CD14-positive monocyte (primary cell): ENCODE data around the gene IFNB1. TPM values are rescaled to one million over a fixed set of nuclear protein-coding genes. Genes with fewer than 3 reads are reported as not detected.

ENCODE experiments used
- DNase-seq, 3 donors: peaks; one replicate each; pipeline ENCODE4 v3.0.0-alpha.2; 2011 to 2022
- H2AFZ ChIP-seq: 2 replicates; pipeline ENCODE4 v1.6.0; 2012; ENCODE audit warnings: mild to moderate bottlenecking, low read depth, low read length, inconsistent platforms; ENCODE audit not compliant: insufficient read depth, poor library complexity, severe bottlenecking
- H3K27ac ChIP-seq, 2 donors: 1 replicate in 1 of 2; 2 replicates in 1 of 2; pipeline ENCODE4 v1.5.1; 2012 to 2013; ENCODE audit warnings: low read length in 2 of 2, control low read depth in 1 of 2, inconsistent platforms in 1 of 2, low read depth in 1 of 2, mild to moderate bottlenecking in 1 of 2
- H3K27me3 ChIP-seq, 2 donors: one replicate each; pipeline versions ENCODE4 v1.6.0 to v1.6.1; 2011 to 2013; ENCODE audit warnings: low read length in 2 of 2; ENCODE audit not compliant: control insufficient read depth in 2 of 2, insufficient read depth in 2 of 2
- H3K36me3 ChIP-seq, 2 donors: replicated peaks in 1 of 2; 1 replicate in 1 of 2; 2 replicates in 1 of 2; pipeline versions ENCODE4 v1.5.1 to v1.6.1; 2012 to 2013; ENCODE audit warnings: low read length in 2 of 2, control low read depth in 1 of 2, inconsistent platforms in 1 of 2, mild to moderate bottlenecking in 1 of 2; ENCODE audit not compliant: insufficient read depth in 2 of 2, control insufficient read depth in 1 of 2
- H3K4me1 ChIP-seq, 2 donors: 1 replicate in 1 of 2; 2 replicates in 1 of 2; pipeline versions ENCODE4 v1.5.1 to v1.6.1; 2012 to 2013; ENCODE audit warnings: low read length in 2 of 2, control low read depth in 1 of 2, inconsistent platforms in 1 of 2, mild to moderate bottlenecking in 1 of 2, moderate library complexity in 1 of 2; ENCODE audit not compliant: insufficient read depth in 2 of 2, control insufficient read depth in 1 of 2
- H3K4me2 ChIP-seq: replicated peaks from 2 replicates; pipeline ENCODE3; 2012; ENCODE audit warnings: low read length, moderate library complexity, mild to moderate bottlenecking; ENCODE audit not compliant: poor library complexity, severe bottlenecking; ENCODE audit errors: extremely low read depth
- H3K4me3 ChIP-seq, 3 experiments: fragments of 200-600 bp in 1 of 3; sonication (generic) in 1 of 3; replicated peaks in 1 of 3; 1 replicate in 2 of 3; 2 replicates in 1 of 3; pipeline ENCODE4 v1.5.1; 2011 to 2013; ENCODE audit warnings: low read length in 3 of 3, mild to moderate bottlenecking in 3 of 3, control low read depth in 2 of 3, low read depth in 2 of 3, inconsistent platforms in 1 of 3, moderate library complexity in 1 of 3
- H3K79me2 ChIP-seq: 2 replicates; pipeline ENCODE4 v1.6.0; 2012; ENCODE audit warnings: mild to moderate bottlenecking, control low read depth, inconsistent platforms, low read length, moderate library complexity; ENCODE audit not compliant: insufficient read depth
- H3K9ac ChIP-seq: 2 replicates; pipeline ENCODE4 v1.6.0; 2017; ENCODE audit warnings: low read length, mild to moderate bottlenecking; ENCODE audit not compliant: insufficient read depth, poor library complexity, severe bottlenecking
- H3K9me3 ChIP-seq, 2 donors: replicated peaks in 1 of 2; 1 replicate in 1 of 2; 2 replicates in 1 of 2; pipeline versions ENCODE4 v1.5.1 to v1.6.1; 2012 to 2013; ENCODE audit warnings: low read length in 2 of 2, control low read depth in 1 of 2; ENCODE audit not compliant: control insufficient read depth in 1 of 2, insufficient read depth in 1 of 2
- H4K20me1 ChIP-seq: 2 replicates; pipeline ENCODE4 v1.6.0; 2012; ENCODE audit warnings: mild to moderate bottlenecking, low read length, control low read depth, moderate library complexity; ENCODE audit not compliant: insufficient read depth
- H3K27ac Mint-ChIP-seq, 7 donors: one replicate each; pipeline ENCODE4 v1.8.0; 2020; ENCODE audit warnings: mild to moderate bottlenecking in 7 of 7, mixed read lengths in 7 of 7, moderate library complexity in 6 of 7, inconsistent platforms in 2 of 7
- H3K27me3 Mint-ChIP-seq, 3 donors: one replicate each; pipeline ENCODE4 v1.8.0; 2021 to 2022; ENCODE audit warnings: low read depth in 3 of 3, mild to moderate bottlenecking in 3 of 3, mixed read lengths in 3 of 3, moderate library complexity in 3 of 3, inconsistent platforms in 1 of 3
- H3K36me3 Mint-ChIP-seq, 2 donors: one replicate each; pipeline ENCODE4 v1.8.0; 2020; ENCODE audit warnings: mixed read lengths in 2 of 2, inconsistent platforms in 1 of 2, mild to moderate bottlenecking in 1 of 2
- H3K4me1 Mint-ChIP-seq: one replicate; pipeline ENCODE4 v1.8.0; 2020; ENCODE audit warnings: mild to moderate bottlenecking, mixed read lengths
- H3K4me3 Mint-ChIP-seq, 2 donors: one replicate each; pipeline ENCODE4 v1.8.0; 2020; ENCODE audit warnings: mild to moderate bottlenecking in 2 of 2, mixed read lengths in 2 of 2, moderate library complexity in 1 of 2
- H3K9me3 Mint-ChIP-seq, 7 donors: one replicate each; pipeline ENCODE4 v1.8.0; 2020 to 2022; ENCODE audit warnings: mixed read lengths in 7 of 7, mild to moderate bottlenecking in 6 of 7, moderate library complexity in 6 of 7, inconsistent platforms in 2 of 7
- WGBS: methylation state at CpG from one replicate; pipeline ENCODE4 v1.1.5; 2013; ENCODE audit warnings: missing lambda C conversion rate; ENCODE audit not compliant: insufficient coverage; 5-methylcytosine and 5-hydroxymethylcytosine counted together
- intact Hi-C, 2 donors: fragments of 100-400 bp; cut with micrococcal nuclease; formaldehyde crosslinking; loops; one replicate each; pipeline versions ENCODE4 v1.15.0 to v1.15.1; 2023
- polyA plus RNA-seq, 3 donors: library from polyadenylated mRNA; depleted of rRNA in 1 of 3; unstranded in 2 of 3; stranded (reverse) in 1 of 3; fragments of 300-500 nt in 2 of 3; fragments of >200 nt in 1 of 3; fragmentation: Illumina TruSeq in 2 of 3; gene quantifications; 1 replicate in 2 of 3; 2 replicates in 1 of 3; pipeline ENCODE4 v1.2.3, GENCODE V29; 2012 to 2021
- TF ChIP-seq, protein P1 (sequence below): fragments of 200-600 bp; IDR thresholded peaks from one replicate; pipeline ENCODE4 v1.8.0; 2022; ENCODE audit warnings: antibody characterized with exemption, mild to moderate bottlenecking

Gene IFNB1
- polyA plus RNA-seq, 3 donors = not detected

DNA sequence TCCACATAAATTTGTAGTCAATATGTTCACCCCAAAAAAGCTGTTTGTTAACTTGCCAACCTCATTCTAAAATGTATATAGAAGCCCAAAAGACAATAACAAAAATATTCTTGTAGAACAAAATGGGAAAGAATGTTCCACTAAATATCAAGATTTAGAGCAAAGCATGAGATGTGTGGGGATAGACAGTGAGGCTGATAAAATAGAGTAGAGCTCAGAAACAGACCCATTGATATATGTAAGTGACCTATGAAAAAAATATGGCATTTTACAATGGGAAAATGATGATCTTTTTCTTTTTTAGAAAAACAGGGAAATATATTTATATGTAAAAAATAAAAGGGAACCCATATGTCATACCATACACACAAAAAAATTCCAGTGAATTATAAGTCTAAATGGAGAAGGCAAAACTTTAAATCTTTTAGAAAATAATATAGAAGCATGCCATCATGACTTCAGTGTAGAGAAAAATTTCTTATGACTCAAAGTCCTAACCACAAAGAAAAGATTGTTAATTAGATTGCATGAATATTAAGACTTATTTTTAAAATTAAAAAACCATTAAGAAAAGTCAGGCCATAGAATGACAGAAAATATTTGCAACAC lies 6.6 kb upstream of the IFNB1 start:
- intact Hi-C loops = no loop called here
- Mint-ChIP-seq H3K27ac (no peak overlapping the region), H3K27me3 (no peaks in the 10 kb centered on the region), H3K4me1 (peaks cover 18% of the 10 kb centered on the region), H3K9me3 (peaks cover 0 to 13% (median 10%) of the 10 kb centered on the region in 7 donors), H3K36me3 (no peaks in the 10 kb centered on the region), H3K4me3 (no peak overlapping the region)
- no peak for DNase-seq
- TF ChIP-seq, protein P1, sequence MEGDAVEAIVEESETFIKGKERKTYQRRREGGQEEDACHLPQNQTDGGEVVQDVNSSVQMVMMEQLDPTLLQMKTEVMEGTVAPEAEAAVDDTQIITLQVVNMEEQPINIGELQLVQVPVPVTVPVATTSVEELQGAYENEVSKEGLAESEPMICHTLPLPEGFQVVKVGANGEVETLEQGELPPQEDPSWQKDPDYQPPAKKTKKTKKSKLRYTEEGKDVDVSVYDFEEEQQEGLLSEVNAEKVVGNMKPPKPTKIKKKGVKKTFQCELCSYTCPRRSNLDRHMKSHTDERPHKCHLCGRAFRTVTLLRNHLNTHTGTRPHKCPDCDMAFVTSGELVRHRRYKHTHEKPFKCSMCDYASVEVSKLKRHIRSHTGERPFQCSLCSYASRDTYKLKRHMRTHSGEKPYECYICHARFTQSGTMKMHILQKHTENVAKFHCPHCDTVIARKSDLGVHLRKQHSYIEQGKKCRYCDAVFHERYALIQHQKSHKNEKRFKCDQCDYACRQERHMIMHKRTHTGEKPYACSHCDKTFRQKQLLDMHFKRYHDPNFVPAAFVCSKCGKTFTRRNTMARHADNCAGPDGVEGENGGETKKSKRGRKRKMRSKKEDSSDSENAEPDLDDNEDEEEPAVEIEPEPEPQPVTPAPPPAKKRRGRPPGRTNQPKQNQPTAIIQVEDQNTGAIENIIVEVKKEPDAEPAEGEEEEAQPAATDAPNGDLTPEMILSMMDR = no peak
- Histone ChIP-seq H4K20me1 (no peaks in the 10 kb centered on the region), H3K9me3 (peaks cover 8 to 13% of the 10 kb centered on the region in 2 donors), H3K36me3 (no peaks in the 10 kb centered on the region), H3K4me3 (no peak overlapping the region), H3K79me2 (no peaks in the 10 kb centered on the region), H3K27ac (no peak overlapping the region), H2AFZ (no peak overlapping the region), H3K27me3 (no peaks in the 10 kb centered on the region), H3K9ac (no peak overlapping the region), H3K4me2 (no peak overlapping the region), H3K4me1 (peaks cover 10 to 13% of the 10 kb centered on the region in 2 donors)

DNA sequence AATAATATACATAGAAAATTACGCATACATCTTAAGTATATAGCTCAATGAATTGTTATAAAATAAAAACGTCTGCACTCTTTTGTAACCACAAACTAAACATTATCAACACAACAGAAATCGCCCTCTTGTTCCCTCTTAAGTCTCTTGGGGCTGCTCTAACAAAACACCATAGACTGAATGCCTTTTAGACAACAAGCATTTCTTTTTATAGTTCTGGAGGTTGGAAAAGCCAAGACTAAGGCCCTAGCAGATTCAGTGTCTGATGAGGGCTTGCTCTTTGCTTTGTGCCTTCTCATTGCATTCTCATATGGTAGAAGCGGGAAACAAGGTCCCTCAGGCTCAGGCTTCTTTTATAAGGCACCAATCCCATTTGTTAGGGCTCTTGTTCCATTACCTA lies 4.9 kb upstream of the IFNB1 start:
- Histone ChIP-seq H2AFZ (no peak overlapping the region), H3K27ac (no peak overlapping the region), H3K4me2 (no peak overlapping the region), H3K79me2 (no peaks in the 10 kb centered on the region), H3K4me1 (peaks cover 22 to 27% of the 10 kb centered on the region in 2 donors), H3K27me3 (no peaks in the 10 kb centered on the region), H3K4me3 (no peak overlapping the region), H3K9me3 (peaks cover 8 to 10% of the 10 kb centered on the region in 2 donors), H3K36me3 (no peaks in the 10 kb centered on the region), H3K9ac (no peak overlapping the region), H4K20me1 (no peaks in the 10 kb centered on the region)
- no CpG with 5 or more reads among the region's 4 CpGs for WGBS
- Mint-ChIP-seq H3K9me3 (peaks cover 0 to 12% (median 8%) of the 10 kb centered on the region in 7 donors), H3K27me3 (no peaks in the 10 kb centered on the region), H3K36me3 (no peaks in the 10 kb centered on the region), H3K4me3 (no peak overlapping the region), H3K27ac (no peak overlapping the region), H3K4me1 (peaks cover 27% of the 10 kb centered on the region)
- intact Hi-C loops = no loop called here
- TF ChIP-seq, protein P1 = no peak
- no peak for DNase-seq
